Fibroblast of pulmonary artery (primary cell): Measurements from ENCODE around the gene RAG1.
"Not testable (repeated sequence)": the region's sequence is repeated elsewhere in the genome, so short reads cannot be mapped to it uniquely, and the experiment has no call there.

Source experiments
- DNase-seq: peaks from one replicate; pipeline ENCODE4 v3.0.0-alpha.2; 2010; ENCODE audit warnings: low read depth
- H3K4me3 ChIP-seq: replicated peaks from 2 replicates; pipeline ENCODE4 v1.5.1; 2011; ENCODE audit warnings: low read depth, mild to moderate bottlenecking, control low read depth, low read length, moderate library complexity
- TF ChIP-seq, protein P1 (sequence below): IDR thresholded peaks from 2 replicates; pipeline ENCODE4 v1.5.1; 2011; ENCODE audit warnings: mild to moderate bottlenecking, control low read depth, low read length, inconsistent platforms; ENCODE audit errors: missing control alignments

The RAG1 gene

DNA sequence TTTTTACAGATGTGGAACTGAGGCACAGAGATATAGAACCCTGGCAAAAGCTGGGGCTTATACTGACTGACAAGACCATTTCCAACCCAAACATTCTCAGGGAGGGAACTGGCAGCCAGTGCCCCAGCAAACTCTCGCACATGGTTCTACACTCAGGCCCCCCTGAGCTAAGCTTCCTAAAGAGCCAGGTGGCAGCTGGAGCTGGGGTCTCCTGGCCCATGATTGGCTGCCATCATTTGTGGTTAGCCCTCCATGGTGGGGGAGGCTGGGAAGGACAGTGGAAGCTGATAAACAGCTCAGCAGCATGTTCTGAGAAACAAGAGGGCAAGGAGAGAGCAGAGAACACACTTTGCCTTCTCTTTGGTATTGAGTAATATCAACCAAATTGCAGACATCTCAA lies at the start of gene RAG1:
RAG1 (plus strand) TSS at position 314 of the 400 bp plus-strand sequence. CDS start 5,298 bp downstream, outside the sequence.
- no peak for DNase-seq
- TF ChIP-seq, protein P1, sequence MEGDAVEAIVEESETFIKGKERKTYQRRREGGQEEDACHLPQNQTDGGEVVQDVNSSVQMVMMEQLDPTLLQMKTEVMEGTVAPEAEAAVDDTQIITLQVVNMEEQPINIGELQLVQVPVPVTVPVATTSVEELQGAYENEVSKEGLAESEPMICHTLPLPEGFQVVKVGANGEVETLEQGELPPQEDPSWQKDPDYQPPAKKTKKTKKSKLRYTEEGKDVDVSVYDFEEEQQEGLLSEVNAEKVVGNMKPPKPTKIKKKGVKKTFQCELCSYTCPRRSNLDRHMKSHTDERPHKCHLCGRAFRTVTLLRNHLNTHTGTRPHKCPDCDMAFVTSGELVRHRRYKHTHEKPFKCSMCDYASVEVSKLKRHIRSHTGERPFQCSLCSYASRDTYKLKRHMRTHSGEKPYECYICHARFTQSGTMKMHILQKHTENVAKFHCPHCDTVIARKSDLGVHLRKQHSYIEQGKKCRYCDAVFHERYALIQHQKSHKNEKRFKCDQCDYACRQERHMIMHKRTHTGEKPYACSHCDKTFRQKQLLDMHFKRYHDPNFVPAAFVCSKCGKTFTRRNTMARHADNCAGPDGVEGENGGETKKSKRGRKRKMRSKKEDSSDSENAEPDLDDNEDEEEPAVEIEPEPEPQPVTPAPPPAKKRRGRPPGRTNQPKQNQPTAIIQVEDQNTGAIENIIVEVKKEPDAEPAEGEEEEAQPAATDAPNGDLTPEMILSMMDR = no peak
- no peak within 1 kb of the TSS for H3K4me3 ChIP-seq

DNA sequence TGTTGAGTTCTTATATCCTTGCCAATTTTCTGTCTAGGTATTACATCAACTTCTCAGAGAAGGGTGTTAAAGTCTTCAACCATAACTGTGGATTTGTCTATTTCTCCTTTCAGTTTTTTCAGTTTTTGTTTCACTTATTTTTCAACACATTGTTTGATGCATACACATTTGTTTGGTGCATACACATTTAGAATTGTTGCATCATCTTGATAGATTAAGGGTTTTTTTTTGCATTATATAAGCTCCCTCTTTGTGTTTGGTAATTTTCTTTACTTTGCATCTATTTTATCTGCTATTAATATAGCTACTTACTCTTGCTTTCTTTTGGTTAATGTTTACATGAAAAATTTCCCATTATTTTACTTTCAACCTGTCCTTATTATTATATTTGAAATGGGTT lies 37.0 kb upstream of the RAG1 start:
- H3K4me3 ChIP-seq = no peak overlapping the region
- no peak for DNase-seq
- TF ChIP-seq, protein P1 = no peak

DNA sequence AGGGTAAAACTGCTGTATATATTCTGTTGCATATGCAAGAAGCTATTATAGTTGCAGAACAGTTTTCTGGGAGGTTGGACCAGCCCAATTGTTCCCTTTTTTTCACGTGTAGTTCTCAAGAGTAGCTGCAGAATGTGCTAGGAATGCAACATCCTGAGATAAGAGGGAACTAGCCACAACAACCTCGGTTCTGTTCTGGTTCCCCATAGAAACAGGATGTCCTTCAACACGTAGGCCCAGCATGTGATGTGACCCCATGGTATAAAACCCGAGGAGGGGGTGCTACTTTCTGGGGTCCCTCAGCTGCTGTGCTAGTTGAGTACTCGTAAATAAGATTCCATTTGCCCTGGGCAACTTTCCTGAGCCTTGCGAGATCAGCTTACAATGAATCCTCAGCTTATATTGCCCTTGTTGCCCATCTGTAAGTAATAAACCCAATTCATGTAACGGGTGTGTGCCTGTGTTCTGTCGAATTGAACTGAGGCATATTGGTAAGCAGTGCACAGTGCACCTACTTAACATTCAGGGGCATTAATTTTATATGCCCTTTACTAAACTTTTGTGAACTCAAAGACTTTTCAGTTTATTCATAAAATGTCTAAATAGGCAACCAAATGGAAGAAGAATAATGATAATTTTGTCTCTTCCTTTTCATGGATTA lies 34.7 kb upstream of the RAG1 start:
- no peak overlapping the region for H3K4me3 ChIP-seq

DNA sequence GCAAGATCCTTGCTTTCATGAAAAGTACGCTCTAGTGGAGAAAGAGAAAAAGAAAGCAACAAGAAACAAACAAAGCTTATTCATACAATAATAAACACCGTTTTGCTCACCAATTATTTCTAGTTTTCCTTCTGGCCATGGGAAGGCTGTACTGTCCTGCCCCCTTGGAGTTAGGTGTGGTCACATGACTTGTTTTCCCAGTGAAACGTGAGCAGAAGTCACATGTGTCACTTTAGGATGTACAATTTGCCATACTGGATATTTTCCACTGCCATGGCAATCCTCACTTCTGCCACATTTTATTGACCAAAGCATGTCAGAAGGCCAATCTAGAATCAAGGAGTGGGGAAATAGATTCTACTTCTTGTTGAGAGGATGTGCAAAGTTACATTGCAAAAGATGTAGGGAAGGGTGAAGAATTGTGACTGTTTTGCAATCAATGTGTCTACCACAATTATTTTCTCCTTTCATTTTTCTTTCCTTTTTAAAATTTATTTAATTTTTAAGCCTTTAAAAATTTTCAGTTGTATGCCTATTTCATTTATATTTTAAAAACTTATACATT lies 33.4 kb upstream of the RAG1 start:
- TF ChIP-seq, protein P1 = no peak
- no peak overlapping the region for H3K4me3 ChIP-seq
- no peak for DNase-seq

More for the DNA sequence above, 34.7 kb upstream of the RAG1 start:
- TF ChIP-seq, protein P1 = no peak
- DNase-seq = no peak

DNA sequence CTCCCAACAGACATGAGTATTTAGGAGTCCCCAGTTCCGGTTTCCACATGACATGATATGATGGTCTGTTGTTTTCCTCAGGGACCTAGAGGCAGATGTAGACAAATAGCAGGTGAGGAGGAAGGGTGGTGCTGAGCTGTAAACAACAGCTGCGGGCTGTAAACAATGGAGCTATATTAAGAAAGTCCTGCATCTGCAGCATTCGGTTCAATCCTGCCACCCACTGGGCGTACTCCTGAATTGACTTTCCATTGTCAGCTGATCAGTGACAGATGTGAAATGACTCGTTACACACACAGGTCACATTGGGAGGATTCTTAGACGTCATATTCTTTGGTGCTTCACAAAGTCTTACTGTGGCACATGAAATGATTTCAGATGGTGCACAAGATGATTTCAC lies 26.8 kb upstream of the RAG1 start:
- DNase-seq = peak; percentile 69
- no peak overlapping the region for H3K4me3 ChIP-seq
- TF ChIP-seq, protein P1 = peak; percentile 46

DNA sequence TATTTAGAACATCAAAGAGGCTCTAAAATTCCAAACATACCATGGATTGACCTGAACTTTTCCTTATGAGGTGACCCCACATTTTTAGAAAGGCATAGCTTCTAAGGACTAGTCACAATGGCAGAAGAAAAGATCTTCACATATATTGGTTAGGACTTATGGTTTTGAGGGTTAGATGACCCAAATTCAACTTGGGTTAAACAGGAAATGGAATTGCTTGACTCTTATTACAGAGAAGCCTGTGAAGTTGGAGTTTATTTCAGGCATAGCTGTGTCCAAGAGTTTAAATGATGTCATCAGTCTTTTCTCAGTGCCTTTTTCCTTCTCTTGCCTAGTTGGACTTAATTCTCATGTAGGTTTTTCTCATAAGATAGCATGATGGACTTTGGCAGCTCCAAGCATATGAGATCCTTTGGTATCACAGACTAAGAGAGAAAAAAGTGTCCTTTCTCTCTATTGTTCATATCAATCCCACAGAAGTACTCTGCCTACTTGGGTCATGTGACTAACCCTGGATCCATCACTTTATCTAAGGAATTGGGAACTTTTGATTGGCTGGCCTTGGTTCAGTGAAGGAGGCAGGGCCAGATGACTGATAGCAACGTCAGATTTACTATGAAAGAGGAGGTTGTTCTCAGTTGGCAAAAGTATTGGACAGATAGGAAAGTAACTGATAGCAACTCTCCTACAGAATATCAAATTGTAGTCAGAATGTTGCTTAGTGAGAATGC lies 17.3 kb upstream of the RAG1 start:
- TF ChIP-seq, protein P1 = no peak
- no peak overlapping the region for H3K4me3 ChIP-seq
- no peak for DNase-seq

DNA sequence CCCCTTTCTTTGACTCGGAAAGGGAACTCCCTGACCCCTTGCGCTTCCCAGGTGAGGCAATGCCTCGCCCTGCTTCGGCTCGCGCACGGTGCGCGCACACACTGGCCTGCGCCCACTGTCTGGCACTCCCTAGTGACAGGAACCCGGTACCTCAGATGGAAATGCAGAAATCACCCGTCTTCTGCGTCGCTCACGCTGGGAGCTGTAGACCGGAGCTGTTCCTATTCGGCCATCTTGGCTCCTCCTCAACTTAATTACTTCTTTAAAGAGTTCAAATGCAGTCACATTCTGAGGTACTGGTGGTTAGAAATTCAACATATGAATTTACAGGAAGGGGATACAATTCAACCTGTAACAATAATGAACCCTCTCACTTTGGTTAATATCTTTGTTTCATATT lies 10.4 kb upstream of the RAG1 start:
- not testable (repeated sequence) for DNase-seq, H3K4me3 ChIP-seq
